ENCODE results near the gene ETV7.

Gene ETV7

GRCh38 chr6:36337814-36338213 lies 49.7 kb downstream of the ETV7 start:
- no peak for DNase-seq

DNA sequence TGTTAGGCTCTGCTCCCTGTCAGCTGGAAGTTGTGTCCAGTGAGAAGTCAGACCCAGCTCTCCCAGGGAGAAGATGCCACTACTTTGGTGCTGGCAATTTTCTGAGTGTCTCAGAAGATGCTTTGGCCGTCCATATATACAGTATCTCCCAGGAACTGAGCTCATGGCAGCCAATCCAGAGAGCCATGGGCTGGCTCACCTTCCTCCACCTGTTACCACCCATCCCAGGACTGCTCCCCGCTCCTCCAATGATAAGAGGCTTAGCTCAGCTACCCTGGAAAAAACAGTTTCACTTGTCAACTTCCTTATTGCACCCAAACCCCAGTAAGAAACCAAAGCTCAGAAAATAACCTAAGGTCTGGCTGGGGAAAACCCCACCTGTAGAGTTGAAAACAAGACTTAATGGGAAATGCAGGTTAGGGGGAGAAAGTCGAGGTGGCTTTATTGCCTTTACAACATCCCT lies 50.7 kb downstream of the ETV7 start, which contains the start of gene BNIP5:
TSS of gene BNIP5 (minus strand) at position 110 of the 463 bp plus-strand sequence. CDS start 6,198 bp downstream, outside the sequence.
- no peak for DNase-seq

GRCh38 chr6:36336208-36336710 lies 51.2 kb downstream of the ETV7 start:
- no peak for DNase-seq

DNA sequence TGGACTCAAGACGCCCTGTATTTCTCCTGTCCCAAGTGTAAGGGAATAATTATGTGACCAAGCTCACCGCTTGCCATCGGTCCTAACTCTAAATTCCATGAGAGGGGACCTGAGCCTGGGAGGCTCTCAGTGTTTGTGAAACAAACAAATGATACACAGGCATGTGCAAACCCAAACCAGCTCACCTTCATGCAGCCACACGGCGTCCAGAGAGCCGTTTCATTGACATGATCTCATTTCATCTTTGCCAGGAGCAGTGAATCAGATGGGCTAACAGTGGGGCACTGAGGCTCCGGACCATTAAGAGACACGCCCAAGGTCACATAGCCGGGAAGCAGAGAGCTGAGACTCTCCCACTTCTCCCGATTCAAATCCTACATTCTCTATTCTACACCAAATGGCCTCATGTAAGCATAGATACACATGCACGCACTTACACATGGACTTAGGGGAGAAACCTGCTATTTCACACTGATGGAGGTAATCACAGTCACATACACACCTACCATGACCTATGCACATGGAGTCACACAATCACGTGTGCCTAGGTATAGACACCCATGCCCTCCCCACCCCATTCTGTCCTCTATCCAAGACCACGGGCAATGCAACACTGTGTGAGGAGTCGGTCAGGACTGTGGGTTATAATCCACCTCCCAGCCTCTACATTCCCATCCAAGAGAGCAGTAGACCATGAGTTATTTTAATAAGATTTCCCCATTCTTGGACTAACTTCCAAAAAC lies 51.8 kb downstream of the ETV7 start:
- no peak for DNase-seq

DNA sequence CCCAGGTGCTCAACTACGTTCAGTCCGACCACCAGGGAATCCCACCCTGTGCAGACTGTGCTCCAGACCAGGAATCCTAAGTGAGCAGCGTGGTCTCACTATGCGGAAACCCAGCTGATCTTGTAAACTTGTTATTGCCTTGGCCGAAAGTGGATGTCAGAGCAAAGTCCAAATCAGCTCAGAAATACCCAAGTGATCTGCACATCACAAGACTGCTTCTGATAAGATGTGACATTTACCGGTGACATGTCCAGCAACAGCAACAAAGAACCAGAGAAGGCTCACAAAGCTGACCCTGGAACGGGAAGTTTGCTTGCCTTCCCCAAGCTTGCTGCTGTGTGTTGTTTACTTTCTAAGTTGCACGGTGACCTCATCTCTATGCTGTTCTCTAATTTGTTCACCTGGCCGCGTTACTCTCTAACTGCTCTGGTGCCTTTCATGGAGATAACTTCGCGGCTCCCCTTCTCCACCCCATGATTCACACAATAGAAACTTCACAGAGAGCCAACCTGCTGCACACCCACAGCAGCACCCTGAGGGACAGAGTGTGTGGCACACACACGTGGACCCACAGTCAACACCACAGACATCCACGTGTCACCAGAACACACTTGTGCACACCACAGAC lies 52.5 kb downstream of the ETV7 start:
- no peak for DNase-seq

DNA sequence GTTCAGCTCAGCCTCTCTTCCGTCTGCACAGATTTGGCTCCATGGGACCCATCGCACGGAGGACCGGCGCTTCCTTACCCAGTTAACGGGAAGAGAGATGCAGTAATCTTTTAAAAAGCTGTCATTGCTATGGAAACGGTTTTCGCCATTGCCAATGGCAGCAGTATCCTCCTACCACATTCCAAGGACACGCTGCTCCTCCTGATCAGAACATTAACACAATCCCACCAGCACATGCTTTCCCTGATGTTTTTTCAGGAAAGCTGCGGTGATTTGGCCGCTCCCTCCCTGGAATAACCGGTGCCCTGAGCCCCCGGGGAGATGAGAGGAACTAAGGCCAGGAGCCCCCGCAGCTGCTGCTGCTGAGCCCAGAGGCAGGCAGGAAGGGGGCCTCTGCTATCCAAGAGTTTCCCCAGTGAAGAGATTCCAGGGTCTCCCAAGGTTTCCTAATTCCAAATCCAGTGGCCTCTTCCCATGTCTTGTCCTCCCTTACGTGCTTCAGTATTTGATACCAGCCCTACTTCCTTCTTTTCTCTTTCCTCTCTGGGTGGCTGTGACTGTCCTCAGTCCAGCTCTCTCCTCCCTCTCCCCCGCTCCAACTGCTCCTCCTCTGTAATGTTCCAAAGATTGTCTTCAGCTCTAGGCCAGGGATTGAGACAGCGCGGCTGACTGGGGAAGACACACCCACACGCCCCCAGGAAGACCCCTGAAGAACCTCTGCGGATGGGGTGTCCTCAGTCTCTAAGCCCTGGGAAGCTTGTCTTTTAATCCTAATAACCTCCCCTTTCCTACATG lies 53.3 kb downstream of the ETV7 start:
- DNase-seq, result no peak

DNA sequence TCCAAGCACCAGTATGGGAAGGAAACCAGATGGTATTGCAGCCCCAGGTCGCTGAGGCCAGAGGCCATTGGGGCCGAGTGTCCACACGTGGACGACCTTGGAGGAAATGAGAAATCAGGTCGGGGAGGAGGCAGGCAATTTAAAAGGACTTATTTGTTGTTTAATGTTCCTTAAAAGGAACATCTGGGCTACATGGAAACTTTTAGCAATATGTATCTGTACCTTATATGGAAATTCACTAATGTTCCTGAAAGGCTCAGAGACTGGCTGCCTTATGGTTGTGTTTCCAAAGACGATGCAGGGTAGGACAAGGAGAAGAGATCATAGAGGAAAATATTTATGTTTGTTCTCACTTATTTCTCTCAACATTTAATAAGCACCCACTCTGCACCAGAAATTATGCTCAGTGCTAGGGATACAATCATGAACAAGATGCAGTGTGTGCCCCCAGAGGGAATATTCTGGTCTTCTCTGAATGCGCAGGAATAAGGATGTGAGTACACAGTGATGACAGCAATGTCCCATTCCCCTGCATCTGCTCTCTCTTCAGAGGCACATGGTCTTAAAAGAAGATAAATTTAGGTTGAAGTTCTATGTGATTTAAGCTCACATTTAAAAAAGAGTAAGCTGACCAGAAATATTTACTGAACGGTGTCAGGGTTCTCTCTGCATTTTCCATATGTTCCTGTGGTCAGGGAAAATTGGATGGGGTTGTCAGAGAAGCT lies 54.1 kb downstream of the ETV7 start:
- no peak for DNase-seq

DNA sequence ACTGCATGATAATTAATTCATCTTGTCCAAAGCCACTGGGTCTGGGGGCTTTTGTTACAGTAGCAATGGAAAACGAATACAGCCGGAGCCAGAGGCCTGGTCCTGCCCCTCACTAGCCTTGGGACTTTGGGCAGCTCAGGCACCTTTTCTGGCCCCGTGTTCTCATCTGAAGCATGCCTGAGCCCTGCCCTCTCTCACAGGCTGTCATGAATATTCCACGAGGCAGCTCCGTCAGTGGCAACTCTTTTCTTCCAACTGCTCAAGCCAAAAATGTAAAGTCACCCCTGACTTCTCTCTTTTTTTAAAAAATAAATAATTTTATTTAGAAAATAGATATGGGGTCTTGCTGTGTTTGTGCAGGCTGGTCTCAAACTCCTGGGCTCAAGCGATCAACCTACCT lies 56.1 kb downstream of the ETV7 start:
- DNase-seq, result no peak

DNA sequence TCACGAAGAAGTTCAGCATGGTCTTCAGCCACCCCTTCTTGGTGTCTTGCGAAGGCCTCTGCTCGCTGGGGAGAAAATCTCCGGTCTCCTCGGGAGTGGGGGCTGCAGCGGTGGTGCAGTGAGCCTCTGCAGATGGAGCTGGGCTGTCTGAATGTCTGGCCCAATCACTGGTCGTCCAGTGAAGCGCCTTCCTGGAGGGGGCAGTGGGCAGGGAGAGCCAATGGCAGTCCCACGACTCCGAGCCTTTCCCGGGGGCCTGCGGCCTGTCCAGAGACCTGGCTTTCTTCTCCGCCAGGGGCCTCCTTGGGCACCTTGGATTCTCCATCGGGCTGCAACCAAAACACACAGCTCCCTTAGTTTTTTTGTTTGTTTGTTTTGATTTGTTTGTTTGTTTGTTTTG lies 57.1 kb downstream of the ETV7 start:
- no peak for DNase-seq

- DNase-seq, result no peak
These were observed 57.6 kb downstream of the ETV7 start for GRCh38 chr6:36329798-36330291.

DNA sequence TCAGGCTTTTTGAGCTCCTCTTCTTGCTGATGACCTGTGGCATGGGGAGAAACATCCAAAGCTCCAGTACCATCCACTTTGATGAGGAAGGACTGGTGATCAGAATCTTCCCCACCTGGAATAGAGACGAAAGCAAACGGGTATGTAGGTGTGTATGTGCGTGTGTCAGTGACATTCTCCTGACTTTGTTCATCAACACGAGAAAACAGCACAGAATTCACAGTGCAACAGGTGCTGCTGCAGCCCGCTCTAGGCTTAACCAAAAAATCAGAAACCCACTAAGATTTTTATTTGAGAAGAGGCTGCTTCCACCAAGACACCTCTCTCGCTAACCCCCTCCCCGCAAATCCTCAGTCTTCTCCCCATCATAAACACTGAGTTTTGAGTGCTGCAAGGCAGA lies 58.9 kb downstream of the ETV7 start:
- DNase-seq, result no peak

DNA sequence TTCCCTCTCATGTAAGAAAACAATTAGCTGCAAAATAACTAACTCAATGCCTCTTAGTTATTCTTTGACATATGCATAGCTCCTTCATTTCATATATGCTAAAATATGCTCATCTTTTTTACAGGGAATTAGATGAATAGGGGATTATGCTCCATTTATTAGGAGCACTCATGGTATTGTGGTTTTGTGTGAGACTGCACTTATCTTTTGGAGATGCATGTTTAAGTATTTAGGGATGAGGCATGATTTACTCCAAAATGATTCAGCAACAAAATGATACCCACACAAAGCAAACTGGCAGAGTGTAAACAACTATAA lies 59.6 kb downstream of the ETV7 start:
- DNase-seq, result no peak

- no peak for DNase-seq
These were observed 60.1 kb downstream of the ETV7 start for GRCh38 chr6:36327226-36327918.

DNA sequence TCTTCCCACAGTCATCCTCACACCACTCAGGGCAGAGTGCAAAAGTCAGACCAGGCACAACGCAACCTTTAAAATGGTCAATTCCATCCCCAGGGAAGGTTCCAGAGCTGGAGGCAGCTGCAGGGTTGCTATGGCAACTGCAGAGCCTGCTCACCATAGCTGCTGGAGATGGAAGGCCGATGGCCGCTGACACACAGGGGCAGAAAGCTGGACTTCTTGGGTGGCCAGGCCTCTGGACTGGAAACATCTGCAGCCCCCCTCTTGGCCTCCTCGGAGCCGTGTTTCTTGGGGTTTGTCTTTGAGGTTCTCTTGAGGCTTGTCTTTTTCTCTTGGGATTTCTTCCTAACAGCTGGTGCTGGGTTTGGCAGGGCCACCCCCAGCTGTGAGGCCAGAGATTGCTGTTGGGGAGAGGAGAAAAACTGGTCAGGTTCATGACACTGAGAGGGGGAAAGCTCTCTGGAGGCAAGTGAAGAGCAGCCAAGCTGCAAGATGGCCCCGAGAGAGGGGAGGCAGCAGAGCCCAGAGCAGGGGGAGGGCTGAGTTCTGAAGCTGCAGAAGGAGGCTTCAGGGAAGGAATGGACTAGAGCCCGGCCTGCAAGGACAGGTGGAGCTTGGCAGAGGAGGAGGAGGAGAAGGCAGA lies 61.0 kb downstream of the ETV7 start:
- DNase-seq, result no peak

GRCh38 chr6:36324715-36325114 lies 62.8 kb downstream of the ETV7 start:
- no peak for DNase-seq

GRCh38 chr6:36324191-36324590 lies 63.3 kb downstream of the ETV7 start:
- DNase-seq, result no peak

DNA sequence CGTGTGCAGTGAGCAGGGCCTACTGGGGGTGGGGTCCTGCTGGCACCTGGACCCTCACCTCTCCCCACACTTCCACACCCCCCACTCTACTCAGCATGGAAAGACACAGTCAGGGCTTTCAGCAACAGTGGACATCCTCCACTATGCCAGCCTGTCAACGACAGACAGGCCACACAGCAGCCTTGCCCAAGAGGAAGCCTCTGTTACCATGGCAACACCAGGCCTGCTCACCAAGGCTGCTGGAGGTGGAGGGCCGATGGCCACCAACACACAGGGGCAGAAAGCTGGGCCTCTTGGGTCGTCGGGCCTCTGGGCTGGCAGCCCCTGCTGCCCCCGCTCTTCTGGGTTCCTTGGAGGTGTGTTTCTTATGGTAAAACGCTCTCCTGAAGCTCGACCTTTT lies 64.4 kb downstream of the ETV7 start:
- no peak for DNase-seq

- no peak for DNase-seq
These were observed 64.9 kb downstream of the ETV7 start for GRCh38 chr6:36322591-36322990.

DNA sequence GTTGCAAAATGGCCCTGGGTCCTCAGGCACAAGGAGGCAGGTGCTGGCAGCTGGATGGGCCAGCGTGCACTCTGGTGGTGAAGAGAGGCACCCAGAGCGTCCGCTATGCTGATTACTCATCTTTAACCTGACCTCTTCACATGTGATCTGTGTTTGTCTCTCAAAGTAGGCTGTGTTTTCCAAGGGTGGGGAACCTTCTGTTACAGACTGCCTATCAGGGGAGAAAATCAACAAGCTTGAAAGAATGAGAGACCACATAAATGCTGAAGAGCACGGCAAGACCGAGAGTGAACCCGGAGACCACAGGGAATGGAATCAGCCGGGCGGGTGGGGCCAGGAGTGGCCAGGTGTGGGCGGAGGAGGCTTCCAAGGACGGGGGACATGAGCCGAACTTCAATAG lies 67.0 kb downstream of the ETV7 start:
- DNase-seq, result no peak

DNA sequence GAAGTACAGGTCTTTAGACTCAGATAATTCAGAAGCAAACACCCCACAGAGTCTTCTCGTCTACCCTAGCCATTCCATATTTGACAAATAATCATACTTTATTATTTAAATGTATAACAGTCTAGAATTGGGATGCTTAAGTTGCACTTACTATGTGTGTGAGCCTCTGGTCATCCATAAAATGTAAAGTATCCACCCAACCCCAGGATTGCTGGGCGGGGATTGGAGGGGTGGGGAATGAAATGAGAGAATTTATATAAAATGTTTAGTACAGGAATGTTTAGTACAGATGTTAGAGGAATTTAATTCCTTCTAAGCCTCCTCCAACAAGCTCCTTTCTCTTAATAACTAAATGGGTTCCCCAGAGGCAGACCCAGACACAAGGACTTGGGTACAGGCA lies 67.6 kb downstream of the ETV7 start:
- DNase-seq, result no peak

DNA sequence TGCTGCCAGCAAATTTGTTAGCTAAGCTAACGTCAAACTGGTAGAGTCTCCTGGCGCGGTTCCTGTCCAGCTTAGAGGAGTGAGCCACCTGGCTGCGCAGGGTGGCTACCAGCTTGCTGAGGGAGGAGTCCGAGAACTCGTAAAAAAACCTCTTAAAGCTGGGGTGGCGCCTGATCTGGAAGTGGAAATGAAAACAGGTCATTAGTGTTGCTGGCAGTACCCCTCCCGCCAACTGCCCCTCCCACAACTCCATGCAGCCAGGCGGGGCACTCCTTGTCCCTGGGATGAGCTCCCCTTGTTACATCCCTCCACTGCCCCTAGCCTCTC lies 68.1 kb downstream of the ETV7 start:
- no peak for DNase-seq
